ENCODE measurements around the gene GNAI3. TPM values are rescaled to one million over a fixed set of nuclear protein-coding genes. Genes with fewer than 3 reads are reported as not detected.

GNAI3 gene
- total RNA-seq, 1 donor from 2014 or later: 4.9 TPM

- Histone ChIP-seq H3K36me3 (no peaks in the 10 kb centered on the region), H3K4me3 (no peak overlapping the region), H3K27me3 (no peaks in the 10 kb centered on the region), H3K9me3 (no peaks in the 10 kb centered on the region), H3K4me1 (peaks cover 7% of the 10 kb centered on the region), H3K27ac (no peak overlapping the region)
- intact Hi-C loops (cut with DNase I): loop anchor here (5.0 to 10.0 kb wide), 2 partner anchors 33 to 105 kb away; partner anchors contain the start of gene PSMA5
- DNase-seq (ENCODE audit: extremely low spot score in 2 of 2): peak in 1 of 2 donors; percentile 58
- no peak for TF ChIP-seq POLR2A (IDR thresholded peaks at IDR 0.05)
- TF ChIP-seq POLR2AphosphoS5 (IDR thresholded peaks at IDR 0.05; ENCODE audit: insufficient read depth in 1 of 2, low read depth in 1 of 2): no peak
- TF ChIP-seq CTCF (IDR thresholded peaks at IDR 0.05): no peak
These were observed 18.4 kb upstream of the GNAI3 start for GRCh38 chr1:109529881-109530456.

- intact Hi-C loops (cut with DNase I): loop anchor here (5.0 to 10.0 kb wide), 2 partner anchors 33 to 106 kb away; partner anchors contain the start of gene PSMA5
- TF ChIP-seq POLR2AphosphoS5 (IDR thresholded peaks at IDR 0.05; ENCODE audit: insufficient read depth in 1 of 2, low read depth in 1 of 2) (no peak), CTCF (IDR thresholded peaks at IDR 0.05) (no peak)
- no peaks in the 10 kb centered on the region for H3K27me3 ChIP-seq
- no peak overlapping the region for H3K27ac ChIP-seq
- no peaks in the 10 kb centered on the region for H3K36me3 ChIP-seq
- H3K9me3 ChIP-seq: no peaks in the 10 kb centered on the region
- H3K4me1 ChIP-seq: peaks cover 7% of the 10 kb centered on the region
- DNase-seq (ENCODE audit: extremely low spot score in 2 of 2): no peak
- H3K4me3 ChIP-seq: no peak overlapping the region
These were observed 17.8 kb upstream of the GNAI3 start for GRCh38 chr1:109530457-109531087.

- TF ChIP-seq CTCF (IDR thresholded peaks at IDR 0.05) (no peak), POLR2A (IDR thresholded peaks at IDR 0.05) (no peak), POLR2AphosphoS5 (IDR thresholded peaks at IDR 0.05; ENCODE audit: insufficient read depth in 1 of 2, low read depth in 1 of 2) (no peak)
- no peaks in the 10 kb centered on the region for H3K27me3 ChIP-seq
- intact Hi-C loops (cut with DNase I): loop anchor here (5.0 to 10.0 kb wide), 2 partner anchors 34 to 107 kb away; partner anchors contain the start of gene PSMA5
- peaks cover 7% of the 10 kb centered on the region for H3K4me1 ChIP-seq
- no peaks in the 10 kb centered on the region for H3K9me3 ChIP-seq
- H3K27ac ChIP-seq: no peak overlapping the region
- H3K36me3 ChIP-seq: no peaks in the 10 kb centered on the region
- peak in 1 of 2 donors; percentile 82 for DNase-seq (ENCODE audit: extremely low spot score in 2 of 2)
- no peak overlapping the region for H3K4me3 ChIP-seq
These were observed 17.0 kb upstream of the GNAI3 start for GRCh38 chr1:109531380-109531779.

- Histone ChIP-seq H3K4me1 (peaks cover 7% of the 10 kb centered on the region), H3K27ac (no peak overlapping the region), H3K9me3 (no peaks in the 10 kb centered on the region), H3K4me3 (no peak overlapping the region), H3K27me3 (no peaks in the 10 kb centered on the region), H3K36me3 (no peaks in the 10 kb centered on the region)
- peak in 1 of 2 donors; percentile 84 for DNase-seq (ENCODE audit: extremely low spot score in 2 of 2)
- TF ChIP-seq POLR2A (IDR thresholded peaks at IDR 0.05): no peak
- no peak for TF ChIP-seq CTCF (IDR thresholded peaks at IDR 0.05)
- no peak for TF ChIP-seq POLR2AphosphoS5 (IDR thresholded peaks at IDR 0.05; ENCODE audit: insufficient read depth in 1 of 2, low read depth in 1 of 2)
- intact Hi-C loops (cut with DNase I): loop anchor here (5.0 to 10.0 kb wide), 2 partner anchors 35 to 107 kb away; partner anchors contain the start of gene PSMA5
These were observed 16.5 kb upstream of the GNAI3 start for GRCh38 chr1:109531826-109532364.

All from vagina (tissue), 2 donors.